Myocyte (in vitro differentiated cells): ENCODE data around the gene BBLN. TPM values are rescaled to one million over a fixed set of nuclear protein-coding genes. Genes with fewer than 3 reads are reported as not detected.

Experiments
- DNase-seq: peaks from one replicate; pipeline ENCODE4 v3.0.0-alpha.2; 2012; ENCODE audit warnings: low read depth
- total RNA-seq: library from RNA; depleted of rRNA; stranded (reverse); fragments of >200 nt; gene quantifications from 2 replicates; pipeline ENCODE4 v1.2.3, GENCODE V29; 2014

The BBLN gene
- total RNA-seq, 1 donor from 2014 or later: 286 TPM

GRCh38 chr9:128188209-128188608 is 28.1 kb downstream of the BBLN start:
- DNase-seq: no peak

GRCh38 chr9:128190013-128190412 is 29.9 kb downstream of the BBLN start:
- DNase-seq: no peak

DNA sequence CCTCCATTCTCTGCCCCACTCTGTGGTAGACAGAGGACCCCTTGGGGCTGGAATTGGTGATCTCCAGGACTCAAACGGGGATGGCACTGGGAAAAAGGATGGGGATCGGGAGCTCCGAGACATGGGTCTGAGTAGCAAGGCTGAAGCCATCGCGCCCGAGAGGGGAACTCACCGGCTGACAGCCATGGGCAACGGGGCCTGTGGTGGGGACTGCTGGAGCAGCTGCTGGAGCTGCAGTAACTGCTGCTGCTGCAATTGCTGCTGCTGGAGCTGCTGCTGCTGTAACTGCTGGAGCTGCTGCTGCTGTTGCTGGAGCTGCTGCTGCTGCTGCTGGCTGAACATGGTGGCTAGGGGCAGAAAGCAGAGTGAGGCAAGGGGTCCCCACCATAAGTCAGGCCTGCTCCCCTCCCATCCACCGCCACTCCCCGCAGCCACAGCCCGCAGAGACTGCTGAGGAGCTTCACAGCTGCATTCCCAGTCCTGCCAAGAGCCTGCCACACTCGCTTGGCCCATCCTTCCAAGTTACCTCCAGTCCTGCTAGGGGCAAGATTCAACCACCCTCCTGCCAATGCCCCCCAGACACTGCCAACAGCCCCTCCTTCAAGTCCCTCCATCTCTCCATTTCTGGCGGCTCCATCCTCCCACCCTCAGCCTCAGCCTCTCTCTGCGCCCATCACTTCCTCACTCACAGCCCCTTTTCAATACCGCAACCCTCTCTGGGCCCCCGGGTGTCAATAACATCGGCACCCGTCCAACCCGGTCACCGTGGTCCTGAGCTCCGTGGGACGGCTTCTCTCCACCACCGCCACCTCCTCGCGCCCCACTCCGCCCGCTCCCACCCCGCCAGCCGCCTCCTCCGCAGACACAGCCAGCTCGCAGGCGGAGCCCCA is 30.7 kb downstream of the BBLN start:
- DNase-seq: peak; percentile 48

DNA sequence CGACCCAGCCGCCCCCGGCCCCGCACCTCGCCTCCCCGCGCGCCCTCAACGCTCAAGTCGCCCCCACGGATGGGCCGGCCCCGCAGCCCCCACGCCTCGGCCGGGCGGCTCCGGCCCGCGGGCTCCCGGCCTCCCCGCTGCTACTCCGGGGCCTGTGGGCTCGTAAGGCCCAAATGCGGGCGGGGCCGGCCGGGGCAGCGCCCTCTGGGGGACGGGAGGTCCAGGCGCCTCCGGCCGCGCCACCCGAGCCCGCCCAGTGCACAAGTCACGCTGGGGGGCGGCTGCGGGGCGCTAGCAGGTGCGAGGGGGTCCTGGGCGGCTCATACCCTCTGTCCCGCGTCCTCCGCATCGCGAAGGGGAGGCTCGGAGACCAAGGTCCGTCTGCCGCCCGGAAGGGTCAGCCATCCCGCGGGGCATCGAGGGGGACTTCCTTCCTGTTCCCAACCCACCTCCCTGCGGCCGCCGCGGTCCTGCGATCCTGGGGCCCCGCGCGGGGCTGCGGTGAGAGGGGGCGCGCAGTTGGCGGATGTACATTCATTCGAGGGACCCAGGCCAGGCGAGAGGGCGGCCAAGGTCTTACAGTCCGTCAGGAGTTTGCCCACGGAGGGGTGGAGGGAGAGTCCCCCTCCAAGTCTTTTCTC is 31.5 kb downstream of the BBLN start, which contains the start of gene CIZ1:
CIZ1 (minus strand) TSS at position 167 of the 641 bp plus-strand sequence. CDS start 715 bp downstream, outside the sequence.
- peak; percentile 81 for DNase-seq

- no peak for DNase-seq
Observed at GRCh38 chr9:128192601-128193371, 32.7 kb downstream of the BBLN start.

DNA sequence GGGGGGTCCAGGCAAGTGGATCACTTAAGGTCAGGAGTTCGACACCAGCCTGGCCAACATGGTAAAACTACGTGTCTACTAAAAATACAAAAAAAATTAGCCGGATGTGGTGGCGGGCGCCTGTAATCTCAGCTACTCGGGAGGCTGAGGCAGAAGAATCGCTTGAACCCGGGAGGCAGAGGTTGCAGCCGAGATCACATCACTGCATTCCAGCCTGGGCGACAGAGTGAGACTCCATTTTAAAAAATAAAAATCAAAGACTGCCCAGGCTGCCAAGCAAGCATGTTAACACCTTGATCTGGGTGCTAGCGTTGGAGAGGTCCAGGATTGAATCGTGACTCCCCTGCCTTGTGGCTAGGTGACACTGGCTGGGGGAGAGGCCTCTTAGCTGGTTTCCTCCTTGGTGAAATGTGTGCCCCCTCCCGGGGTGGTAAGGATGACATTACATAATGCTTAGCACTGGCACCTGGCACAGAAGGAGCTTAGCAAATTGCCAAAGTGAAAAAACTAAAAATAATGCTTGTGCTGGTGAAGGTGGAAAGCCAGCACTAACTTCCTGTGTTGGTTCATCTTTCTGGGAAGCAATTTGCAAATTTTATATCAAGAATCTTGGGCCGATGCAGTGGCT is 33.5 kb downstream of the BBLN start:
- DNase-seq: no peak

GRCh38 chr9:128201441-128202369 is 41.6 kb downstream of the BBLN start:
- peak; percentile 80 for DNase-seq

- DNase-seq: no peak
Observed at GRCh38 chr9:128202648-128203023, 42.6 kb downstream of the BBLN start.

DNA sequence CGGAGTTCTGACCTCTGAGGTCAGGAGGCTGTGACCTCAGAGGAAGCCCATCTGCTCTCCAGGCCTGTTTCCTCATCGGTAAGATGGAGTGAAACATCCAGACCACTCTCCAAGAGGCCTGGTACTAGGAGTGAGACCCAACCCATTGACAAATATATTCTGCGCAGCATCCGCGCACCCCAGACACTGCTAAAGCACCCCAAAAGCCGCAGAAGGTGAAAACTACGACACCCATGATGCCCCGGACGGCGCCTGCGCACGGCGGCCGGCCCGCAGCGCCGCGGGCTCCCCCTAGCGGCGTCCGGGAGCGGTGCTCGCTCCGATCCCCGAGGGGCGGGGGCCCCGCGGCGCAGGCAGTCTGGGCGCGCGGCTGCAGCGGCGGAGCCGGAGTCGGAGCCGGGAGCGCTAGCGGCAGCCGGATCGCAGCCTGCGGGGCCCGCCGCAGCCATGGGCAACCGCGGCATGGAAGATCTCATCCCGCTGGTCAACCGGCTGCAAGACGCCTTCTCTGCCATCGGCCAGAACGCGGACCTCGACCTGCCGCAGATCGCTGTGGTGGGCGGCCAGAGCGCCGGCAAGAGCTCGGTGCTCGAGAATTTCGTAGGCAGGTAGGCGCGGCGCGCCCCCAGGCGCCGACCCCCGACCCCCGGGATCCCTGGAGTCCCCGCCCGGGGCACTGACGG is 43.1 kb downstream of the BBLN start, which contains the start of gene DNM1:
DNM1 (plus strand) TSS at position 356 of the 683 bp plus-strand sequence; CDS start at position 448, 92 bp downstream.
- DNase-seq: peak; percentile 59

DNA sequence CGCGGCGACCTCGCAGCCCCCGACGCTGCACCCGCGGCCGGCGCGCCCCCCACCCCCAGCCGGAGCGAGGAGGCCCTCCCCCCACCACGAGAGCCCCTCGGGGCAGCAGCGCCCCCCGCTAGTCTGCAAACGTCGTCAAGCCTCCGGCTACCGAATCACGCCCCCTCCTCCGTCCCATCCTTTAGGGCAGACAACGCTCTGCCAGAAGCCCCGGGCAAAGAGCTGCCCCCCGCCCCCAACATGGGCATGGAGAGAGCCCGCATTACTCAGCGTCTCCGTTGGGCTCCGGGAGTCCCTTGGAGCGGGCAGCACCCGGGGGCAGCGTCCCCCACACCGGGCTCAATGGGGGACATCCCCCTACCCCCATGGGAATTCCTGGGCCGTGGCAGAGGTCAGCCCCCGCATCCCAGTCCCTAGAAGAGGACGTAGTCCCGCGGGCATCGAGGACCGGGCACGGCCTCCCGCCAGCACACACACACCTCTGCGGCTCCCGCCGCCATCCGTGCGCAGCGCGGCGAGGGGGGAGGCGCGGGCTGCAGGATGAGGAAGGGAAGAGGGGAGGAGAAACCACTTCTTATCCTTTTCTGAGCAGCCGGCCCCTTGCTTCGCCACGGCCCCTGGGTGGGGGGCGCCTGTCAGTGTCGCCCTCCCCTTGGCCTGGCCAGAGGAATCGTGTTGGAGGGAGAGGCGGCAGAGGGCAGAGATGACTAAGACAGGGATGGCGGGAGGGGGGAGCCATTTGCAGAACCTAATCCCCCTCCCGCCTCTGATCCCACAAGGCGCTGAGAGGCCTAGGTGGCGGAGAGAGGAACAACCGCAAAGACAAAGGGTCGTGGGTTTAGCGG is 43.9 kb downstream of the BBLN start:
- DNase-seq: no peak

- no peak for DNase-seq
Observed at GRCh38 chr9:128204858-128205257, 44.8 kb downstream of the BBLN start.

- DNase-seq: no peak
Observed at GRCh38 chr9:128205296-128205944, 45.4 kb downstream of the BBLN start.

- no peak for DNase-seq
Observed at GRCh38 chr9:128206484-128206883, 46.4 kb downstream of the BBLN start.

DNA sequence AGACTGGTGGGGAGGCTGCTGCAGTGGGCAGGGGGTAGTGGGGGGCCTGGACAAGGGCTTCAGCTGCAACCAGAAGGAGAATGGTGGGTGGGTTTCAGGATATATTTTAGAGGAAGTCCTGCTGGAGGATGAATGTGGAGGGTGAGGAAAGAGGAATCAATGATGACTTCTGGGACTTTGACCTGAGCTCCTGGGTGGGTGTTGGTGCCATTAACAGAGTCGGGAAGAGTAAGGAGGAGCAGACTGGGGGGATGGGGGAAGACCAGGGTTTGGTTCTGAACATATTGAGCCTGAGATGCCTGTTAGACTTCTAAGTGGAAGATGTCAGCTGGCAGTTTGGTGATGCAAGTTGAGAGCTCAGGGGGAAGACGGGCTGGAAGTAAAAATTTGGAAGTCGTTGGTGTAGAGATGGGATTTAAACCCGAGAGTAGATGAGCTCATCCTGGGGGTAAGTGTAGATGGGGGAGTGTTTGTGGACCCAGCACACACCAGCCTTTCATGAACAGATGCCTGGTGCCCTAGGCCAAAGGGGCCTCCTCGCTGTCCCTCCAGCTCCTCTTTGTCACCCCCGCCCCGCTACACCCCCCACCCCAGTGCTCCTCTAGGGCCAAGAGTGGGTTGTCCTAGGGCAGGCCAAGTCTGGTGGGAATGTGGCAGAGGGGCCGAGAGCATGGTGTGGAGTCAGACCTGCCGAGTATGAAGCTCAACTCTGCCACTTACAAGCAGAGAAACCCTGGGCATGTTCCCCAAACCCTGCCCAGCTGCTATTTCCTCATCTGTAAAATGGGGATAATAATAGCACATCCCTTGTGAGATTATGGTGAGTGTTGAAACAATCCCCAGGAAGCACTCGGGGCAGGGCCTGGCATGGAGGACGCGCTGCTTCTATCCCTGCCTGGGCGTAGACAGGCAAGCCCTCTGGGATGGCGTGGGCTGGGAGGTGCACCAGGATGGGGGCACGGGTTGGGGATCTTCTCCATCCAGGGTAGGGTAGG is 47.1 kb downstream of the BBLN start:
- no peak for DNase-seq

DNA sequence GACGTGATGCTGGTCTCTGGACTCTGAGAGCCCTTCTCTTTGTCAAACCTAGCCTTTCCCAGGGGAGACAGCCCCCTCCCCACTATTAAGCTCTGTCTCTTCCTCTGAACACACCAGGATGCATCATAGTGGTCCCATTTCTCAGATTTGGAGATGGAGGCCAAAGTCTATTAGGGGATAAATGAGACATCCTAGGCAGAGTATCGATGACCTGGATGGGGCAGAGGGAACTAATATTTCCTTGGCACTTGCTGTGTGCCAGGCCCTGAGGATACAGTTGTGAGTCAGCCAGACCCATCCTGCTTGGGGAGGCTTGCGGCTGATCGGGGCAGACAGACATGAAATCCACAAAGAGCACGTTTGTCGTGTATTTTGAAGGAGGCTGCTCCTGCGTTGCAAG is 48.3 kb downstream of the BBLN start:
- DNase-seq: no peak

DNA sequence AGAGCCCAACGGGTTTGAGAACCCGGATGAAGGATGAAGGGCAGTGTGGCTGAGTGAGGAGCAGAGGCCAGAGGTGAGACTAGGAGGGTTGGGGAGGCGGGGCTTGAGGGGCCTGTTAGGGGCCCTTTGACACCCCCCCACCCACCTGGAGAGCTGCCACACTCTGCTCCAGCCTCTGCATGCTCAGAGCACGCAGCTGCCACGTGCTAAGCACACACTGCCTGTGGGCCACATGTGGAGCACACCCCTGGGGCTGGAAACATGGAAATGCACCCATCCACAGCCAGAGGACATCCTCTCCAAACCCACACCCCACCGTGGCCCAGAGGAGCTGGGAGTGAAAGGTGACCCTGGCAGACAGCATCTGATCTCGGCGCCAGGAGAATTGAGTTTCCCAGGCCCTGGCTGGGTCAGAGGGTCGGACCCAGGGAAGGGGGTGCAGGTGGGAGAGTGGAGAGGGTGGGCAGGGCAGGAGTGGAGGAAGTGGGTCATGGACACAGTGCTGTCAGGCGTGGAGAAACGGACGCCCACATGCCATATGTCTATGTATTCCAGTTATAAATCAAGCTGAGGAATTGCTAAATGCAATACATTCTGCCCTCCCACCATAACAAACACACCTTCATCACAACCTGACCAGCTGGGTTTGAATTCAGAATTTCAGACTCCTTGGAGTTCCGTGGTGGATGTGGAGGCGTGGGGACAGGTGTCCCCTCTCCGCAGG is 49.0 kb downstream of the BBLN start:
- no peak for DNase-seq
